Measurements from ENCODE around the gene DRD1. TPM values are rescaled to one million over a fixed set of nuclear protein-coding genes. Genes with fewer than 3 reads are reported as not detected.

DRD1 gene
- total and polyA plus RNA-seq, 8 donors: 0.09 to 0.37 (median 0.15) TPM

- ATAC-seq: no peak
- intact Hi-C loops (cut with DNase I): no loop called here
- DNase-seq: no peak
- no peaks in the 10 kb centered on the region for H3K9me3 ChIP-seq
- H3K27ac ChIP-seq: no peak overlapping the region
- H3K4me1 ChIP-seq: peaks cover 10 to 14% of the 10 kb centered on the region in 2 donors
- peaks cover 0 to 8% of the 10 kb centered on the region in 2 donors for H3K27me3 ChIP-seq
- H3K36me3 ChIP-seq: peaks cover 0 to 19% of the 10 kb centered on the region in 2 donors
- no peak for TF ChIP-seq CTCF (IDR thresholded peaks at IDR 0.05)
- no peak overlapping the region for H3K4me3 ChIP-seq
Measured at GRCh38 chr5:175483337-175483736, 39.4 kb upstream of the DRD1 start.

GRCh38 chr5:175479125-175479881 is 35.3 kb upstream of the DRD1 start:
- no peak for TF ChIP-seq CTCF (IDR thresholded peaks at IDR 0.05)
- Histone ChIP-seq H3K4me1 (peaks cover 10 to 14% of the 10 kb centered on the region in 2 donors), H3K36me3 (peaks cover 0 to 9% of the 10 kb centered on the region in 2 donors), H3K27me3 (peaks cover 0 to 27% of the 10 kb centered on the region in 2 donors), H3K27ac (peak overlapping the region; percentile 56 to 57), H3K9me3 (no peaks in the 10 kb centered on the region), H3K4me3 (peak overlapping the region; percentile 81 to 87)
- DNase-seq (no peak), ATAC-seq (peak; percentile 24)
- intact Hi-C loops (cut with DNase I): no loop called here

- Histone ChIP-seq H3K36me3 (peaks cover 0 to 2% of the 10 kb centered on the region in 2 donors), H3K27ac (peak within 1 kb of the TSS; percentile 56 to 57), H3K9me3 (no peaks in the 10 kb centered on the region), H3K4me3 (peak within 1 kb of the TSS; percentile 81 to 87), H3K4me1 (peaks cover 10 to 14% of the 10 kb centered on the region in 2 donors), H3K27me3 (peaks cover 0 to 29% of the 10 kb centered on the region in 2 donors)
- intact Hi-C loops (cut with DNase I): no loop called here
- DNase-seq: peak; percentile 77 to 93 (median 90)
- peak; percentile 98 for ATAC-seq
- no peak for TF ChIP-seq CTCF (IDR thresholded peaks at IDR 0.05)
Measured at GRCh38 chr5:175478384-175479124, 34.6 kb upstream of the DRD1 start, which contains the start of gene SFXN1. TSS of gene SFXN1 (plus strand) at chr5:175478560. CDS start at chr5:175492104, 13,544 bp downstream.

- Histone ChIP-seq H3K9me3 (no peaks in the 10 kb centered on the region), H3K27ac (peak overlapping the region in 1 of 2 donors; percentile 57), H3K36me3 (no peaks in the 10 kb centered on the region), H3K27me3 (peaks cover 0 to 34% of the 10 kb centered on the region in 2 donors), H3K4me1 (peaks cover 10 to 14% of the 10 kb centered on the region in 2 donors), H3K4me3 (peak overlapping the region; percentile 81 to 87)
- intact Hi-C loops (cut with DNase I): no loop called here
- no peak for DNase-seq
- no peak for TF ChIP-seq CTCF (IDR thresholded peaks at IDR 0.05)
- ATAC-seq: no peak
Measured at GRCh38 chr5:175478008-175478383, 34.0 kb upstream of the DRD1 start.

- no peak for TF ChIP-seq CTCF (IDR thresholded peaks at IDR 0.05)
- H3K27me3 ChIP-seq: peaks cover 0 to 36% of the 10 kb centered on the region in 2 donors
- intact Hi-C loops (cut with DNase I): no loop called here
- H3K4me3 ChIP-seq: no peak overlapping the region
- H3K27ac ChIP-seq: no peak overlapping the region
- no peaks in the 10 kb centered on the region for H3K9me3 ChIP-seq
- H3K36me3 ChIP-seq: no peaks in the 10 kb centered on the region
- DNase-seq (no peak), ATAC-seq (no peak)
- peaks cover 10 to 14% of the 10 kb centered on the region in 2 donors for H3K4me1 ChIP-seq
Measured at GRCh38 chr5:175477440-175477839, 33.5 kb upstream of the DRD1 start.
